OCI-LY1 (cell line): ENCODE results near the gene FNIP1.

Source experiments
- H2AFZ ChIP-seq: fragments of 200-600 bp; sonication (generic), shearing (Covaris generic); 2 replicates; pipeline ENCODE4 v1.6.0; 2014; ENCODE audit warnings: antibody characterized with exemption, mild to moderate bottlenecking, low read length
- H3F3A ChIP-seq: fragments of 200-600 bp; sonication (generic), shearing (Covaris generic); 2 replicates; pipeline ENCODE4 v1.6.0; 2014; ENCODE audit warnings: mild to moderate bottlenecking, antibody characterized with exemption, low read length, moderate library complexity; ENCODE audit not compliant: insufficient read depth
- H3K27ac ChIP-seq: fragments of 200-600 bp; sonication (generic); 2 replicates; pipeline ENCODE4 v1.5.1; 2014; ENCODE audit warnings: low read length, mixed run types, mild to moderate bottlenecking, low read depth; ENCODE audit not compliant: poor library complexity, severe bottlenecking
- H3K27me3 ChIP-seq: fragments of 200-600 bp; sonication (generic); 2 replicates; pipeline ENCODE4 v1.6.0; 2014; ENCODE audit warnings: antibody characterized with exemption, mild to moderate bottlenecking, low read length, moderate library complexity; ENCODE audit not compliant: insufficient read depth
- H3K36me3 ChIP-seq: fragments of 200-600 bp; sonication (generic); 2 replicates; pipeline ENCODE4 v1.6.1; 2014; ENCODE audit warnings: mild to moderate bottlenecking, antibody characterized with exemption, low read length, moderate library complexity, mixed read lengths; ENCODE audit not compliant: insufficient read depth
- H3K4me1 ChIP-seq: fragments of 200-600 bp; sonication (generic); 2 replicates; pipeline ENCODE4 v1.5.1; 2014; ENCODE audit warnings: mild to moderate bottlenecking, low read length, moderate library complexity; ENCODE audit not compliant: insufficient read depth, severe bottlenecking
- H3K4me2 ChIP-seq: fragments of 200-600 bp; sonication (generic), shearing (Covaris generic); 2 replicates; pipeline ENCODE4 v1.6.1; 2014; ENCODE audit warnings: low read length
- H3K4me3 ChIP-seq: fragments of 200-600 bp; sonication (generic); 2 replicates; pipeline ENCODE4 v1.5.1; 2014; ENCODE audit warnings: low read length, low read depth, mild to moderate bottlenecking, mixed read lengths; ENCODE audit not compliant: poor library complexity, severe bottlenecking
- H3K79me2 ChIP-seq: fragments of 200-600 bp; shearing (Covaris generic); 2 replicates; pipeline ENCODE4 v1.6.1; 2016; ENCODE audit warnings: mixed run types, low read length, mixed read lengths; ENCODE audit not compliant: insufficient read depth
- H3K9ac ChIP-seq: fragments of 200-600 bp; sonication (generic), shearing (Covaris generic); 2 replicates; pipeline ENCODE4 v1.6.1; 2014; ENCODE audit warnings: mild to moderate bottlenecking, low read length, mixed read lengths
- H3K9me2 ChIP-seq: fragments of 200-600 bp; sonication (generic), shearing (Covaris generic); 2 replicates; pipeline ENCODE4 v1.6.1; 2014; ENCODE audit warnings: low read depth, mild to moderate bottlenecking, low read length, mixed read lengths
- H3K9me3 ChIP-seq: fragments of 200-600 bp; shearing (Covaris generic); 2 replicates; pipeline ENCODE4 v1.6.1; 2014; ENCODE audit warnings: low read length, mixed read lengths
- H4K20me1 ChIP-seq: fragments of 200-600 bp; sonication (generic), shearing (Covaris generic); 2 replicates; pipeline ENCODE4 v1.6.0; 2016; ENCODE audit warnings: mild to moderate bottlenecking, low read length; ENCODE audit not compliant: insufficient read depth
- EZH2 ChIP-seq: fragments of 200-600 bp; sonication (generic), shearing (Covaris generic); IDR thresholded peaks from 2 replicates; pipeline ENCODE4 v1.8.0; 2017; ENCODE audit warnings: borderline replicate concordance, mixed run types, mild to moderate bottlenecking, antibody characterized with exemption, low read length, moderate library complexity, mixed read lengths
- TF ChIP-seq, protein P1 (sequence below): fragments of 200-600 bp; sonication (generic), shearing (Covaris generic); IDR thresholded peaks from 2 replicates; pipeline ENCODE4 v1.5.1; 2017; ENCODE audit warnings: mild to moderate bottlenecking, antibody characterized with exemption, low read length, moderate library complexity, mixed read lengths

The FNIP1 gene

DNA sequence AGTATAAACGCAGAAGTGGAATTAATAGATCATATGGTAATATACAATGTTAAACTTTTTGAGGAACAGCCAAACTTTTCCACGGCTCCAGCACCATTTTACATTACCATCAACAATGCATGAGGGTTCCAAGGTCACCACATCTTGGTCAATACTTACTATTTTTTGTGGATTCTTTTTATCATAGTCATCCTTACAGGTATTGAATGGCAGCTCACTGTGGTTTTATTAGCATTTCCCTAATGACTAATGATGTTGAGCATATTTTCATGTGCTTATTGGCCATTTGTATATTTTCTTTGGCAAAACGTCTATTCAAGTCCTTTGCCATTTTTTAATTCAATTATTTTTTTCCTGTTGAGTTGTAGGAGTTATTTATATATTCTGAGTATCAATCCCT is 147.7 kb downstream of the FNIP1 start:
- H3K4me2 ChIP-seq, result no peak overlapping the region
- H2AFZ ChIP-seq, result no peak overlapping the region
- H3K4me1 ChIP-seq, result peaks cover 24% of the 10 kb centered on the region
- no peak overlapping the region for H3K4me3 ChIP-seq
- H3K79me2 ChIP-seq, result no peaks in the 10 kb centered on the region
- no peak overlapping the region for H3K9ac ChIP-seq
- H4K20me1 ChIP-seq, result no peaks in the 10 kb centered on the region
- TF ChIP-seq, protein P1, sequence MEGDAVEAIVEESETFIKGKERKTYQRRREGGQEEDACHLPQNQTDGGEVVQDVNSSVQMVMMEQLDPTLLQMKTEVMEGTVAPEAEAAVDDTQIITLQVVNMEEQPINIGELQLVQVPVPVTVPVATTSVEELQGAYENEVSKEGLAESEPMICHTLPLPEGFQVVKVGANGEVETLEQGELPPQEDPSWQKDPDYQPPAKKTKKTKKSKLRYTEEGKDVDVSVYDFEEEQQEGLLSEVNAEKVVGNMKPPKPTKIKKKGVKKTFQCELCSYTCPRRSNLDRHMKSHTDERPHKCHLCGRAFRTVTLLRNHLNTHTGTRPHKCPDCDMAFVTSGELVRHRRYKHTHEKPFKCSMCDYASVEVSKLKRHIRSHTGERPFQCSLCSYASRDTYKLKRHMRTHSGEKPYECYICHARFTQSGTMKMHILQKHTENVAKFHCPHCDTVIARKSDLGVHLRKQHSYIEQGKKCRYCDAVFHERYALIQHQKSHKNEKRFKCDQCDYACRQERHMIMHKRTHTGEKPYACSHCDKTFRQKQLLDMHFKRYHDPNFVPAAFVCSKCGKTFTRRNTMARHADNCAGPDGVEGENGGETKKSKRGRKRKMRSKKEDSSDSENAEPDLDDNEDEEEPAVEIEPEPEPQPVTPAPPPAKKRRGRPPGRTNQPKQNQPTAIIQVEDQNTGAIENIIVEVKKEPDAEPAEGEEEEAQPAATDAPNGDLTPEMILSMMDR, result no peak
- TF ChIP-seq EZH2, result no peak
- no peaks in the 10 kb centered on the region for H3K27me3 ChIP-seq
- no peaks in the 10 kb centered on the region for H3K9me3 ChIP-seq
- no peak overlapping the region for H3K27ac ChIP-seq
- 0 out of 2 replicates have a peak, but pooled peaks cover 6% of the 10 kb centered on the region for H3F3A ChIP-seq
- peaks cover 46% of the 10 kb centered on the region for H3K36me3 ChIP-seq
- H3K9me2 ChIP-seq, result no peaks in the 10 kb centered on the region

DNA sequence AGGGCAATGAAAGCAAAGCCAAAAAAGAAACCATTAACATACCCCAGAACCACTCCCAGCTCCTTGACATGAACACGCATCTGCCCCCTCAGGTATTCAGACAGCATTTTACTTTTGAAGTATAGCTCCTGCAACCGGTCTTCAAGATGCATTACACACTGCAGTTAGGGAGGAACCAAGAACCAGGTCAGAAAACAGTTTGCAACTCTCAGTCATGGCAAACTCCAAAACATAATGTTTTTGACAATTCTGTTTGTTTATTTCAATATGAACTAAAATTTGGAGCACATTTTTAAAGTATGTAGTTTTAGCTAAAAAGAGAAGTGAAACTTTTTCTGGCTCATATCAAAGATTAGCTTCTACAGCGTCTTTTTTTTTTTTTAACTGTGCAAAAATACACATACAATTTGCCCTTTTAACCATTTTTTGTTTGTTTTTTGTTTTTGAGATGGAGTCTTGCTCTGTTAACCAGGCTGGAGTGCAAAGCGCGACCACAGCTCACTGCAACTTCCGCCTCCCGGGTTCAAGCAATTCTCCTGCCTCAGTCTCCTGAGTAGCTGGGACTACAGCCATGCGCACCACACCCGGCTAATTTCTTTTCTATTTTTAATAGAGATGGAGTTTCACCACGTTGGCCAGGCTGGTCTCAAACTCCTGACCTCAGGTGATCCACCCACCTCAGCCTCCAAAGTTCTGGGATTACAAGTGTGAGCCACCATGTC is 149.6 kb downstream of the FNIP1 start:
- Histone ChIP-seq H3K9ac (peak overlapping the region; percentile 19; the same call in 1 of the 2 replicates), H3K4me3 (peak overlapping the region; percentile 31), H3F3A (0 out of 2 replicates have a peak, but pooled peaks cover 6% of the 10 kb centered on the region), H3K36me3 (peaks cover 39% of the 10 kb centered on the region), H3K4me2 (peak overlapping the region; percentile 30), H3K27me3 (no peaks in the 10 kb centered on the region), H3K27ac (peak overlapping the region; percentile 89), H4K20me1 (no peaks in the 10 kb centered on the region), H2AFZ (0 out of 2 replicates have a peak overlapping the region, but pooled peaks have one; percentile 7), H3K79me2 (no peaks in the 10 kb centered on the region), H3K9me2 (no peaks in the 10 kb centered on the region), H3K4me1 (peaks cover 24% of the 10 kb centered on the region), H3K9me3 (no peaks in the 10 kb centered on the region)
- TF ChIP-seq EZH2, result no peak
- TF ChIP-seq, protein P1, result peak; percentile 48

DNA sequence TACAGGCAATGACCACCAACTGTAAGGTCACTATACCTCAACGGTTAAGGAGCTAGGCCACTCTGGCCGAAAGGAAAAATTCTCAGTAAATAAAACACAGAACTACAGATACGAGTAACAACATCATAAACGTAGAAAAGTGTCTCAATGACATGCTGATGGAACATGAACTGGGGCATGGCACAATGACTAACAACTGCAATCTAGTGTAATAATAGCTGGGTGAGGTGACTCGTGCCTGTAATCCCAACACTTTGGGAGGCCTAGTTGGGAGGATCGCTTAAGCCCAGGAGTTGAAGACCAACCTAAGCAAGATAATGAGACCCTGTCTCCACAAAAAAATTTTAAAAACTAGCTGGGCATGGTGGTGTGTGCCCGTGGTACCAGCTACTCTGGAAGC is 152.0 kb downstream of the FNIP1 start:
- peaks cover 21% of the 10 kb centered on the region for H3K36me3 ChIP-seq
- no peak overlapping the region for H3K4me2 ChIP-seq
- H2AFZ ChIP-seq, result no peak overlapping the region
- peaks cover 32% of the 10 kb centered on the region for H3K4me1 ChIP-seq
- H3K9me3 ChIP-seq, result no peaks in the 10 kb centered on the region
- H3K27ac ChIP-seq, result no peak overlapping the region
- H3K9me2 ChIP-seq, result no peaks in the 10 kb centered on the region
- no peak overlapping the region for H3K4me3 ChIP-seq
- no peaks in the 10 kb centered on the region for H4K20me1 ChIP-seq
- TF ChIP-seq EZH2, result no peak
- TF ChIP-seq, protein P1, result no peak
- no peak overlapping the region for H3K9ac ChIP-seq
- no peaks in the 10 kb centered on the region for H3K27me3 ChIP-seq
- 0 out of 2 replicates have a peak, but pooled peaks cover 6% of the 10 kb centered on the region for H3F3A ChIP-seq
- H3K79me2 ChIP-seq, result no peaks in the 10 kb centered on the region
